Gastrocnemius medialis (tissue), 4 donors: ENCODE results near the gene MEGF11.

Source experiments
- CTCF ChIP-seq, 5 experiments: fragments of 450-650 bp in 3 of 5; fragments of 200-600 bp in 2 of 5; sonication (generic) in 2 of 5; IDR thresholded peaks in 4 of 5; conservative IDR thresholded peaks in 1 of 5; 1 replicate in 4 of 5; 2 replicates in 1 of 5; pipeline ENCODE4 v1.5.1; 2016 to 2019; ENCODE audit warnings: antibody characterized with exemption in 5 of 5, mild to moderate bottlenecking in 3 of 5, moderate library complexity in 3 of 5
- POLR2A ChIP-seq, 2 donors: fragments of 450-650 bp; IDR thresholded peaks; one replicate each; pipeline ENCODE4 v1.6.1; 2017; ENCODE audit warnings: antibody characterized with exemption in 2 of 2, mild to moderate bottlenecking in 2 of 2, moderate library complexity in 2 of 2

DNA sequence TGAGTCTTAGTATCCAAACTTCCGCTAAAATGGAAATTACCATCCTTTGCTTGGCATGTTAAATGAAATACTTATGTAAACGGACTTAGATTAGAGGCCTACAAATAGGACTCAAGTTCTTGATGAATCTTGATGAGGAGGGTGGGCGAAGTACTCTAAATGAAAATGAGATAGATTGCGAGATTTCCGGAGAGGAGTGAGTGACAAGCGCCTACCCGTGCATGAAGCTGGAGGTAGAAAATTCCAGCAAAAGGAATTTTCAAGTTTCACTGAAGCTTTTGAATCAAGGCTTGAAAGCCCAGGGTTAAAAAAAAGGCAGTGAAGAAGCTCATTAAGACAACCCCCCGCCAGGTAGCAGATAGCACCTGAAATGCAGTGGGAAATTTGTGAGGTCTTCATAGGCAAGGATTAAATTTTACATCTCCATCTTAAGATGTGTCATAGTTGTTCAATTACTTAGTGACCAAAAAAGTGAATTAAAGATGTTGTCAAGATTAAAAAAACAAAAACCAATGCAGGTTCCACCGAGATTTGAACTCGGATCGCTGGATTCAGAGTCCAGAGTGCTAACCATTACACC, 384.9 kb downstream of the MEGF11 start:
- TF ChIP-seq CTCF (IDR thresholded peaks at IDR 0.05 in 4 of 5, conservative IDR thresholded peaks at IDR 0.05 in 1 of 5) (no peak), POLR2A (IDR thresholded peaks at IDR 0.05) (no peak)
